ENCODE results near the gene CD209.

The CD209 gene

GRCh38 chr19:7742575-7742974 lies 4.8 kb downstream of the CD209 start:
- Histone ChIP-seq H4K20me1 (ENCODE audit: insufficient read depth) (no peaks in the 10 kb centered on the region), H3K27me3 (ENCODE audit: insufficient read depth, low read depth) (peaks cover 69% of the 10 kb centered on the region), H3K9ac (no peak overlapping the region), H3K4me1 (ENCODE audit: low read depth, poor library complexity, severe bottlenecking) (no peaks in the 10 kb centered on the region), H3K36me3 (ENCODE audit: insufficient read depth) (no peaks in the 10 kb centered on the region), H3K4me3 (IDR thresholded peaks at IDR 0.05; ENCODE audit: insufficient read depth, low read depth, low read length) (no peak overlapping the region), H3K79me2 (ENCODE audit: insufficient read depth, low read depth) (no peaks in the 10 kb centered on the region), H2AFZ (ENCODE audit: low read depth) (no peak overlapping the region), H3K27ac (no peak overlapping the region), H3K4me2 (no peak overlapping the region)
- no peak for TF ChIP-seq CTCF (conservative IDR thresholded peaks at IDR 0.05; ENCODE audit: low read depth, low read length)

GRCh38 chr19:7740682-7741054 lies 6.7 kb downstream of the CD209 start:
- H3K4me2 ChIP-seq = no peak overlapping the region
- no peaks in the 10 kb centered on the region for H4K20me1 ChIP-seq (ENCODE audit: insufficient read depth)

DNA sequence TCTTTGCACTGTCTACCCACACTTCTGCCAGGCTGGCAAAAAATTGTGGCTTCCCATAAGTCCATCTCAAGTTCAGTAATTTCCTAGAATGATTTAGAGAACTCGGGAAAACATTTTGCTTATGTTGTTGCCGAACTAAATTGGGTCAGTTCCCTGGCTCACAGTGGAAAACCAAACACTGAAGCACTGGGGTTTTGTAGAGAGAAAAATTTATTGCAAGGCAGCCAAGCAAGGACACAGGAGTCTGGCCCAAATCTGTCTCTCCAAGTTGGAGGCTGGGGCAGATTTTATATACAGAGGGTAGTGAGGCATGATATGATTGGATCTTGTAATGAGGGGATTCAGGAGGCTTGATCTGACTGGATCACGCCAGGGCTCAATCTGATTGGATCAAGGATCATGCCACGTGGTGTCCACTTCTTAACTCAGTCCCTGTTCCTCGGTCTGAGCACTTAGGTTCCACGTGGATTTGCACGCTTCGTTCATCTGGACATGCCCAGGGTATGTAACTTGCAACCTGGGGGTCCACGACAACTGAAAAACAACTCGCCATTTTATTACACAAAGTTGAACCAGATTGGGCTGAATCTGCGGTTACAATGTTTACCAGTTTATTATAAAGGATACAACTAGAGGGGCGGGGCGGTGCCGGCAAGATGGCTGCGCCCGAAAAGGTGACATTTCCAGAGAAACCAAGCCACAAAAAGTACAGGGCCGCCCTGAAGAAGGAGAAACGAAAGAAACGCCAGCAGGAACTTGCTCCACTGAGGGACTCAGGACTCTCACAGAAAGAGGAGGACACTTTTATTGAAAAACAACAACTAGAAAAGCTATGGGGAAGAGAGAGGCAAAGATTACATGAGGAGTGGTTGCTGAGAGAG lies 7.3 kb downstream of the CD209 start:
- TF ChIP-seq CTCF (conservative IDR thresholded peaks at IDR 0.05; ENCODE audit: low read depth, low read length) = no peak
- H3K36me3 ChIP-seq (ENCODE audit: insufficient read depth) = no peaks in the 10 kb centered on the region
- H3K27ac ChIP-seq = no peak overlapping the region
- no peaks in the 10 kb centered on the region for H3K79me2 ChIP-seq (ENCODE audit: insufficient read depth, low read depth)
- no peak overlapping the region for H3K4me2 ChIP-seq
- H3K4me3 ChIP-seq (IDR thresholded peaks at IDR 0.05; ENCODE audit: insufficient read depth, low read depth, low read length) = no peak overlapping the region
- no peaks in the 10 kb centered on the region for H3K4me1 ChIP-seq (ENCODE audit: low read depth, poor library complexity, severe bottlenecking)
- H4K20me1 ChIP-seq (ENCODE audit: insufficient read depth) = no peaks in the 10 kb centered on the region
- H3K9ac ChIP-seq = no peak overlapping the region
- H2AFZ ChIP-seq (ENCODE audit: low read depth) = no peak overlapping the region
- H3K27me3 ChIP-seq (ENCODE audit: insufficient read depth, low read depth) = peaks cover 80% of the 10 kb centered on the region

More at GRCh38 chr19:7740682-7741054, 6.7 kb downstream of the CD209 start:
- no peaks in the 10 kb centered on the region for H3K4me1 ChIP-seq (ENCODE audit: low read depth, poor library complexity, severe bottlenecking)
- no peak overlapping the region for H3K27ac ChIP-seq
- H3K9ac ChIP-seq = no peak overlapping the region
- TF ChIP-seq CTCF (conservative IDR thresholded peaks at IDR 0.05; ENCODE audit: low read depth, low read length) = no peak
- H3K36me3 ChIP-seq (ENCODE audit: insufficient read depth) = no peaks in the 10 kb centered on the region
- H2AFZ ChIP-seq (ENCODE audit: low read depth) = no peak overlapping the region
- H3K79me2 ChIP-seq (ENCODE audit: insufficient read depth, low read depth) = no peaks in the 10 kb centered on the region
- peaks cover 79% of the 10 kb centered on the region for H3K27me3 ChIP-seq (ENCODE audit: insufficient read depth, low read depth)
- H3K4me3 ChIP-seq (IDR thresholded peaks at IDR 0.05; ENCODE audit: insufficient read depth, low read depth, low read length) = no peak overlapping the region

GRCh38 chr19:7739211-7739755 lies 8.1 kb downstream of the CD209 start:
- Histone ChIP-seq H3K36me3 (ENCODE audit: insufficient read depth) (no peaks in the 10 kb centered on the region), H3K9ac (no peak overlapping the region), H3K4me3 (IDR thresholded peaks at IDR 0.05; ENCODE audit: insufficient read depth, low read depth, low read length) (no peak overlapping the region), H3K27me3 (ENCODE audit: insufficient read depth, low read depth) (peaks cover 78% of the 10 kb centered on the region), H3K27ac (no peak overlapping the region), H4K20me1 (ENCODE audit: insufficient read depth) (no peaks in the 10 kb centered on the region), H3K4me1 (ENCODE audit: low read depth, poor library complexity, severe bottlenecking) (no peaks in the 10 kb centered on the region), H2AFZ (ENCODE audit: low read depth) (no peak overlapping the region), H3K4me2 (no peak overlapping the region), H3K79me2 (ENCODE audit: insufficient read depth, low read depth) (no peaks in the 10 kb centered on the region)
- no peak for TF ChIP-seq CTCF (conservative IDR thresholded peaks at IDR 0.05; ENCODE audit: low read depth, low read length)
